Fibroblast of skin of left quadriceps (primary cell): ENCODE measurements around the gene RPL36.
"Not testable (repeated sequence)": the region's sequence is repeated elsewhere in the genome, so short reads cannot be mapped to it uniquely, and the experiment has no call there.

Experiments used
- DNase-seq, 2 experiments: peaks; one replicate each; pipeline ENCODE4 v3.0.0-alpha.2; 2013; ENCODE audit warnings: low read depth in 2 of 2

The RPL36 gene

GRCh38 chr19:5674714-5675113 is 15.4 kb upstream of the RPL36 start:
- no peak for DNase-seq

- no peak for DNase-seq
Measured at GRCh38 chr19:5676105-5676771, 13.9 kb upstream of the RPL36 start.

DNA sequence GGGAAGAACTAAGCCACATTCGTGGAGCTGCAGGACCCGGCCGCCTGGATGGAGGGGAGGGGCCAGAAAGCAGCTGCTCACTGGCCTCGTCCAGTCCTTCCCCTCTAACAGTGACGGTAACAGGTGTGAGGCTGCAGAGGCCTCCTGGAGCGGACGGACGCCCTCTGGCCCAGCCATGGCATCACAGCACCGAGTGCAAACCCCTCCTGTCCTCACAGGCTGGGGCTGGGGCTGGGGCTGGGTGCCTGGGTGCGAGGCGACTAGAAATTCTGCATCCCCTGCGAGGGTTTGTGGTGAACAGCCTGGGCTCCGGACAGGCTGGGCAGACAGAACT is 13.4 kb upstream of the RPL36 start:
- DNase-seq = no peak

DNA sequence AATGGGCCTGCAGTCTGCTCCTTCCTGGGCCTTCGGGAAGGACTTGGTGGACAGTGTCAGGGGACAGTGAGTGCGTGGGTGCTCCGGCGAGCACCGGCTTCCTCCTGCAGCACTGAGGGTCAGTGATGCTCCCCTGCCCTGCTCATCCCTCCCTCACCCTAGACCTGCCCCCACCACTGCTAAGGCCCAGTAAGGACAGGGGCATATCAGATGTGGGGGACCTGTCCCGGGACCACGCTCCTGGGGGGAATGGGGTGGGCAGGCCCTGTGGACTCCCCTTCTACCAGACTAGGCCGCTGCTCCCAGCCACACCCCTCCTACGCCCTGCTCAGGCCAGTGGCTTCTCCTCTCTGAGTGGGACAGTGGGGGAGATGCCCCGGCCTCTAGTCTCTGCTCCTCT is 13.0 kb upstream of the RPL36 start:
- DNase-seq = no peak

GRCh38 chr19:5677580-5677979 is 12.5 kb upstream of the RPL36 start:
- no peak for DNase-seq

DNA sequence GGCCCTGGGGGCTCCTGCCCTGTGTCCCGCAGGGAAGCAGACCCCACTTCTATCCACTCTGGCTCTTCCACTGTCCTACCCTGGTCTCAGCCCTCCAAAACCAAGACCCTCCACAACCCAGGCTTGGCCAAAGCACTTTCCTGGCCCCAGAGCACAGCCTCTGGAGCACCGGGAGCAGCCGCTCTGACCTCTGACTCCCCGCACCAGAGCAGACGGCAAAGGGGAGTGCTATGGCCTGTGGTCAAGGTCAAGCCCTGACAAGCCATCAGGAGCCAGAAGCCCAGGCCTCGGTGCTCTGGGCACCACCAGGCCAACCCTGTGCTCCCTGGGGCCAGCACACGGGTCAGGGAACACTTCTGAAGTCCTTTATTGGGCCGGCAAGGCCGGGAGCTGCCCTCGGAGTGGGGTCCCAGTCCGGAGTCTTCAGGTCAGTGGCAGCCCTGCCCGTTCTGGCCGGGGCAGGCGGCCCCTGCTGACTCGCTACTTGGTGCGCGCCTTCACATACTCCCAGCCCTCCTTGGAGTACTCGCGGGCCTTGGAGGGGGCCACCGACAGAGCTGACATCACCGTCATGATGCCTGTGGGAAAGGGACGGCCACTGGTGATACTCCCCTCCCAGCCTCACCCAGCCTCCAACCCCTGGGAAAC is 11.9 kb upstream of the RPL36 start:
- no peak for DNase-seq

- no peak for DNase-seq
Measured at GRCh38 chr19:5679289-5680083, 10.6 kb upstream of the RPL36 start.

- DNase-seq = no peak
Measured at GRCh38 chr19:5680084-5680436, 10.0 kb upstream of the RPL36 start.

GRCh38 chr19:5680437-5681368 is 9.4 kb upstream of the RPL36 start, which contains the start of the genes HSD11B1L and MICOS13:
Gene HSD11B1L (plus strand): TSS chr19:5681027. CDS start chr19:5684833, 3,806 bp downstream.
Gene MICOS13 (minus strand): TSS chr19:5680516. CDS start chr19:5680486, 30 bp downstream.
- DNase-seq = peak; percentile 97 to 98

DNA sequence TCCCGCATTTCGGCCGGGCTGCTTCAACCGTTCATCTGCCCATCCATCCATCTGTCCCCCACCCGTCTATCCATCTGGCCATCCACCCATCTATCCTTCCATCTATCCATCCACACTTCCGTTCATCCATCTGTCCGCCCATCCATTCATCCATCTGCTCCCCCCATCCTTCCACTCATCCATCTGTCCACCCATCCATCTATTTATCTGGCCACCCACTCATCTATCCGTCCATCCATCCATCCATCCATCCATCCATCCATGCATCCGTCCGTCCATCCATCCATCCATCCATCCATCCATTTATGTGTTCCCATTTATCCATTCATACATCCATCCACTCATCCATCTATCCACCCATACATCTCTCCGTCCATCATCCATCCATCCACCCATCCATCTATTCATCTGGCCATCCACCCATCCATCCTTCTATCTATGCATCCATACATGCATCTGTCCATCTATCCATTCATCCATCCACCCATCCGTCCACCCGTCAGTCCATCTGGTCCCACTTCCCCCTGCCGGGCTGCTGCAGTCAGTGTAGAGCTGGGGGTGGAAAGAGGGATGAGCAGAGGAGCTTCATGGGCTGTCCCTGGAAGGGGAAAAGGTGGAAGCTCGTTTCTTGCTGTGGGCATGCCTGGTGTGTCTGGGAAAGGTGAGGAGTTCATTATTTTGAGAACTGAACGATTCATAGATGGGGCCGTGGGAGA is 8.5 kb upstream of the RPL36 start:
- no peak for DNase-seq

DNA sequence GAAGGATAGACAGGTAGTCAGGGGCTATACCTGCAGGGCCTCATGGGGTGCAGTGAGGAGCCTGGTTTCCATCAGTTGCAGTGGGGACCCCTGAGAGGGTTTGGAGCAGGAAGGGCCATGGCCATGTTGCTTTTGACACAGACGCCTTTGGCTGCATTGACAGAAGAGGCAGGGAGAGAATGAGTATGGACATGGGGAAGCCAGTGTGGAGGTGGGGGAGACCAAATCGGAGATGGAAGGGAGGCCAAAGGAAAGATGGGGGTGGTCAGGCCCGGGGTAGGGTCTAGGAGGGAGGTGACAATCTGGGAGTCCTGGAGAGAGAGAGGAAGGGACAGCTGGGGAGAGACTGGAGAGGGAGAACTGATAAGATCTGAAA is 8.0 kb upstream of the RPL36 start:
- DNase-seq = no peak

DNA sequence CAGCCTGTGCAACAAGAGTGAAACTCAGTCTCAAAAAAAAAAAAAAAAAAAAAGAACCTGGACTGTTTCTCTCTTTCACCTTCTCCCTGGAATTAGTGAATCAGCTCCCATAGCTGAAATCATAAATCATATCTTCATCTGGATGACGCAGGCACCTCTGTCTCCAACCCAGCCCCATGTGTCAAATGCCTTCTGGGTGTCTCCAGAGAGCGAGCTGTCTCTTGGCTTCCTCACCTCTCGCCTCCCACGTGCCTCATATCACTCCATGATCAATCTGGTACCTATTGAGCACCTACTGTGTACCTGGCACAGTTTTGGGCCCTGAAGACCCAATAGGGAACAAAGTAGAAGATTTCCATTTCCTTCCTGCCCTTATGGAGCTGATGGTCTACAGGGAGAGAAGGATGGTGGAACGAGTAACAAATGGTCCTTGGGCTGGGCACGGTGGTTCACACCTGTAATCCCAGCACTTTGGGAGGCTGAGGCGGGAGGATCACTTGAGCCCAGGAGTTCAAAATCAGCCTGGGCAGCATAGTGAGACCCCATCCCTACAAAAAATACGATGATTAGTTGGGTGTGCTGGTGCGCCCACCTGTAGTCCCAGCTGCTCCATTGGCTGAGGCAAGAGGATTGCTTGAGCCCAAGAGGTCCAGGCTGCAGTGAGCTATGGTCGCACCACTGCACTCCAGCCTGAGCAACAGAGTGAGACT is 6.8 kb upstream of the RPL36 start:
- no peak for DNase-seq

GRCh38 chr19:5684694-5685430 is 5.2 kb upstream of the RPL36 start:
- DNase-seq = no peak

DNA sequence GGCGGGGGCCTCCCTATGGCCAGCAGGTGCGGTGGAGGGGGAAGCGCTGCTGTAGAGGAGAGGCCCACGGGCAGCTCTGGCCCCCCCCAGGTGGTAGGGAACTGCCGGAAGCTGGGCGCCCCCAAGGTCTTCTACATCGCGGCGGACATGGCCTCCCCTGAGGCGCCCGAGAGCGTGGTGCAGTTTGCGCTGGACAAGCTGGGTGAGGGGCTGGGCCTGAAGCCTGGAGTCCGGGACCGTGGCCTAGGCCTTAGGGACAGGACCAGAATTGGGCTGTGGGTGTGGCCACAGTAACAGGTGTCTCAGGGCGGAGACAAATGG is 3.8 kb upstream of the RPL36 start:
- no peak for DNase-seq

DNA sequence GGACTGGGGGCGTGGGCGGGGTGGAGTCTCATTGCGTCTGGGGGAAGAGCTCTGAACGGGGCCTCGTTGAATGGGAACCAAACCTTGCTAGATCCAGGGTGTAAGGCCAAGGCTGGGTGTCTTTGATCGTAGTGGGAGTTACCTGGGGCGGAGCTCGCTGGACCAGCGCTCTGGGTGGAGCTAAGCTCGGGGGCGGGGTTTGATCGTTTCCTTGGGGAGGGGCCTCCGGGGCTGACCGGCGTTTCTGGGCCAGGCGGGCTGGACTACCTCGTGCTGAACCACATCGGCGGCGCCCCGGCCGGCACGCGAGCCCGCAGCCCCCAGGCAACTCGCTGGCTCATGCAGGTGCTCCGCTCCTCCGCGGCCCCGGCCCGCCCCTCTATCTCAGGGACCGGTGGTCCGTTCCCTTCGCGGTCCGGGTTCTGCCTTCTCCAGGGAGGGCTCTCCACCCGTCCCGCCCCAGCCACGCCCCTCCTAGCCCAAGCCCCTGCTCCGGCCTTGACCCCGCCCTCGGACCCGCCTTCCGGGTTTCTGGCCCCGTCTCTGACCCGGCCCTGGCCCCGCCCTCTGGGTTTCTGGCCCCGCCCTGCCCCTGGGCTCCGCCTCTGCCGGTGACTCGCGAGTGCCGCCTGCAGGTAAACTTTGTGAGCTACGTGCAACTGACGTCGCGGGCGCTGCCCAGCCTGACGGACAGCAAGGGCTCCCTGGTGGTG is 3.3 kb upstream of the RPL36 start:
- DNase-seq = peak; percentile 71 to 76

- no peak for DNase-seq
Measured at GRCh38 chr19:5687360-5688198, 2.5 kb upstream of the RPL36 start.

GRCh38 chr19:5688262-5688881 is 1.7 kb upstream of the RPL36 start:
- DNase-seq = not testable (repeated sequence)
